ENCODE data around the gene GRID2. TPM values are rescaled to one million over a fixed set of nuclear protein-coding genes. Genes with fewer than 3 reads are reported as not detected.
"Not testable (repeated sequence)": the region's sequence is repeated elsewhere in the genome, so short reads cannot be mapped to it uniquely, and the experiment has no call there.

GRID2 gene
- polyA plus RNA-seq, 3 donors = not detected

GRCh38 chr4:93366169-93366755 is 1062.5 kb downstream of the GRID2 start:
- 84 to 90% (median 85%) methylated on average over 9 of the region's 9 CpGs for WGBS, 3 donors
- not testable (repeated sequence) for H3K27ac ChIP-seq (ENCODE audit: low read depth, low read length)

- 54 to 76% (median 68%) methylated on average over 4 of the region's 4 CpGs for WGBS, 3 donors
- no peak overlapping the region for H3K27ac ChIP-seq (ENCODE audit: low read depth, low read length)
Measured at GRCh38 chr4:93368968-93369367, 1065.2 kb downstream of the GRID2 start.

GRCh38 chr4:93370256-93370655 is 1066.5 kb downstream of the GRID2 start:
- H3K27ac ChIP-seq (ENCODE audit: low read depth, low read length) = no peak overlapping the region
- 84 to 95% (median 88%) methylated on average over 6 of the region's 6 CpGs for WGBS, 3 donors

- 81 to 86% (median 83%) methylated on average over 4 of the region's 4 CpGs for WGBS, 3 donors
- no peak overlapping the region for H3K27ac ChIP-seq (ENCODE audit: low read depth, low read length)
Measured at GRCh38 chr4:93373893-93374860, 1070.4 kb downstream of the GRID2 start.

GRCh38 chr4:93384241-93384640 is 1080.5 kb downstream of the GRID2 start:
- H3K27ac ChIP-seq (ENCODE audit: low read depth, low read length) = no peak overlapping the region
- 84 to 87% (median 86%) methylated on average over 2 of the region's 2 CpGs for WGBS, 3 donors

GRCh38 chr4:93384887-93385286 is 1081.1 kb downstream of the GRID2 start:
- no peak overlapping the region for H3K27ac ChIP-seq (ENCODE audit: low read depth, low read length)
- 52 to 84% (median 80%) methylated on average over 2 of the region's 2 CpGs for WGBS, 3 donors

- 56 to 75% (median 65%) methylated on average over 2 of the region's 2 CpGs for WGBS, 3 donors
- H3K27ac ChIP-seq (ENCODE audit: low read depth, low read length) = no peak overlapping the region
Measured at GRCh38 chr4:93394545-93395081, 1090.8 kb downstream of the GRID2 start.

GRCh38 chr4:93396272-93396671 is 1092.5 kb downstream of the GRID2 start:
- H3K27ac ChIP-seq (ENCODE audit: low read depth, low read length) = no peak overlapping the region
- 88 to 94% (median 91%) methylated on average over 1 of the region's 1 CpG for WGBS, 3 donors

- 80 to 89% (median 80%) methylated on average over 1 of the region's 1 CpG for WGBS, 3 donors
- H3K27ac ChIP-seq (ENCODE audit: low read depth, low read length) = no peak overlapping the region
Measured at GRCh38 chr4:93403571-93403970, 1099.8 kb downstream of the GRID2 start.

GRCh38 chr4:93407493-93408275 is 1103.9 kb downstream of the GRID2 start:
- H3K27ac ChIP-seq (ENCODE audit: low read depth, low read length) = no peak overlapping the region
- 49 to 86% (median 72%) methylated on average over 5 of the region's 8 CpGs for WGBS, 3 donors

GRCh38 chr4:93409035-93409434 is 1105.3 kb downstream of the GRID2 start:
- 3 to 13% (median 5%) methylated on average over 1 of the region's 1 CpG for WGBS, 3 donors
- H3K27ac ChIP-seq (ENCODE audit: low read depth, low read length) = no peak overlapping the region

- 78 to 83% (median 81%) methylated on average over 1 of the region's 1 CpG for WGBS, 3 donors
- no peak overlapping the region for H3K27ac ChIP-seq (ENCODE audit: low read depth, low read length)
Measured at GRCh38 chr4:93414041-93414550, 1110.3 kb downstream of the GRID2 start.

GRCh38 chr4:93416344-93417128 is 1112.8 kb downstream of the GRID2 start:
- WGBS, 3 donors = 48 to 63% (median 60%) methylated on average over 4 of the region's 4 CpGs

GRCh38 chr4:93431371-93431770 is 1127.6 kb downstream of the GRID2 start:
- H3K27ac ChIP-seq (ENCODE audit: low read depth, low read length) = no peak overlapping the region

More at GRCh38 chr4:93416344-93417128, 1112.8 kb downstream of the GRID2 start:
- H3K27ac ChIP-seq (ENCODE audit: low read depth, low read length) = no peak overlapping the region

- WGBS, 3 donors = 73 to 90% (median 89%) methylated on average over 3 of the region's 3 CpGs
- H3K27ac ChIP-seq (ENCODE audit: low read depth, low read length) = no peak overlapping the region
Measured at GRCh38 chr4:93433840-93434239, 1130.1 kb downstream of the GRID2 start.

GRCh38 chr4:93436000-93436626 is 1132.3 kb downstream of the GRID2 start:
- WGBS, 3 donors = 67 to 80% (median 77%) methylated on average over 3 of the region's 3 CpGs
- H3K27ac ChIP-seq (ENCODE audit: low read depth, low read length) = no peak overlapping the region

GRCh38 chr4:93437991-93438390 is 1134.2 kb downstream of the GRID2 start:
- 65 to 79% (median 76%) methylated on average over 3 of the region's 3 CpGs for WGBS, 3 donors

More at GRCh38 chr4:93437991-93438390, 1134.2 kb downstream of the GRID2 start:
- no peak overlapping the region for H3K27ac ChIP-seq (ENCODE audit: low read depth, low read length)

All from adipose tissue (tissue), 3 donors.